PC-9 (cell line): ENCODE results near the gene LRMDA. TPM values are rescaled to one million over a fixed set of nuclear protein-coding genes. Genes with fewer than 3 reads are reported as not detected.

Experiments used
- BruUV-seq: library from RNA; stranded (reverse); fragments of 400-500 nt; replicated peaks from 2 replicates; lab custom pipeline; 2021; lab: Mats Ljungman, UMichigan
- CTCF ChIA-PET: fragments of 300-600 bp; sonication (Branson Sonifier 250); formaldehyde crosslinking; loops from one replicate; lab custom pipeline; 2022; ENCODE audit warnings: antibody characterized with exemption; lab: Charles Lee
- POLR2A ChIA-PET: fragments of 300-600 bp; sonication (Branson Sonifier 250); formaldehyde crosslinking; loops from one replicate; lab custom pipeline; 2022; ENCODE audit warnings: antibody characterized with exemption; ENCODE audit not compliant: unreplicated experiment; lab: Charles Lee
- DNase-seq, 2 experiments: peaks; one replicate each; pipeline versions ENCODE4 v3.0.0 to v3.0.0-alpha.2; 2015 to 2022; ENCODE audit warnings: mixed read lengths in 1 of 2
- H2AFZ ChIP-seq: fragments of 200-600 bp; sonication (generic); 2 replicates; pipeline ENCODE4 v1.8.1; 2017; ENCODE audit warnings: antibody characterized with exemption
- H3F3A ChIP-seq: fragments of 200-600 bp; sonication (generic); 2 replicates; pipeline ENCODE4 v1.8.1; 2017; ENCODE audit warnings: antibody characterized with exemption, mild to moderate bottlenecking, low read depth; ENCODE audit not compliant: insufficient read depth
- H3K27ac ChIP-seq: fragments of 200-600 bp; sonication (generic); 2 replicates; pipeline ENCODE4 v1.6.1; 2016; ENCODE audit warnings: mixed run types
- H3K27me3 ChIP-seq: fragments of 200-600 bp; sonication (generic); 2 replicates; pipeline ENCODE4 v1.6.1; 2016; ENCODE audit warnings: low read depth, mixed run types; ENCODE audit not compliant: insufficient read depth
- H3K36me3 ChIP-seq: fragments of 200-600 bp; sonication (generic); 2 replicates; pipeline ENCODE4 v1.6.1; 2016; ENCODE audit warnings: low read depth, mixed run types
- H3K4me1 ChIP-seq: fragments of 200-600 bp; sonication (generic); replicated peaks from 2 replicates; pipeline ENCODE4 v1.6.1; 2016; ENCODE audit warnings: mixed run types; ENCODE audit not compliant: insufficient read depth
- H3K4me2 ChIP-seq: fragments of 200-600 bp; sonication (generic); 2 replicates; pipeline ENCODE4 v1.6.1; 2017; ENCODE audit warnings: mixed run types
- H3K4me3 ChIP-seq: fragments of 200-600 bp; sonication (generic); 2 replicates; pipeline ENCODE4 v1.6.1; 2016; ENCODE audit warnings: mixed run types
- H3K79me2 ChIP-seq: fragments of 200-600 bp; sonication (generic); 2 replicates; pipeline ENCODE4 v1.6.1; 2017; ENCODE audit warnings: low read depth, mixed run types
- H3K9me2 ChIP-seq: fragments of 200-600 bp; sonication (generic); 2 replicates; pipeline ENCODE4 v1.8.1; 2017; ENCODE audit warnings: mild to moderate bottlenecking; ENCODE audit not compliant: insufficient read depth
- H3K9me3 ChIP-seq: fragments of 200-600 bp; sonication (generic); 2 replicates; pipeline ENCODE4 v1.8.1; 2016; ENCODE audit warnings: low read depth; ENCODE audit not compliant: insufficient read depth
- H4K20me1 ChIP-seq: fragments of 200-600 bp; sonication (generic); 2 replicates; pipeline ENCODE4 v1.8.1; 2017; ENCODE audit not compliant: insufficient read depth
- CTCF ChIP-seq: fragments of 200-600 bp; sonication (generic); conservative IDR thresholded peaks from 2 replicates; pipeline ENCODE4 v1.6.1; 2017; ENCODE audit warnings: mixed run types, antibody characterized with exemption, mild to moderate bottlenecking, moderate library complexity
- EZH2 ChIP-seq: fragments of 200-600 bp; sonication (generic); IDR thresholded peaks from 2 replicates; pipeline ENCODE4 v1.8.0; 2017; ENCODE audit warnings: antibody characterized with exemption, low read depth
- intact Hi-C: fragments of 100-400 bp; cut with micrococcal nuclease; formaldehyde crosslinking; loops from one replicate; pipeline ENCODE4 v1.10.0; 2022; ENCODE audit not compliant: unreplicated experiment
- total RNA-seq: library from RNA; stranded (reverse); gene quantifications from 2 replicates; pipeline ENCODE4 v1.2.3, GENCODE V29; 2021

The LRMDA gene
- total RNA-seq, 1 experiment from 2014 or later: not detected

GRCh38 chr10:75474106-75474505 is 42.7 kb downstream of the LRMDA start:
- H3K27me3 ChIP-seq: no peaks in the 10 kb centered on the region
- H3K9me3 ChIP-seq: no peaks in the 10 kb centered on the region; the same call in 1 of the 2 replicates
- CTCF ChIA-PET: no interaction called here
- no peak for TF ChIP-seq CTCF
- no peak for TF ChIP-seq EZH2
- H2AFZ ChIP-seq: no peak overlapping the region
- H3K9me2 ChIP-seq: no peaks in the 10 kb centered on the region
- no TSS peak for BruUV-seq
- no peak overlapping the region for H3K4me3 ChIP-seq
- peaks cover 5% of the 10 kb centered on the region; the same call in 1 of the 2 replicates for H3F3A ChIP-seq
- no peak overlapping the region for H3K27ac ChIP-seq
- intact Hi-C loops: no loop called here
- no peaks in the 10 kb centered on the region for H4K20me1 ChIP-seq
- H3K4me2 ChIP-seq: no peak overlapping the region
- no peaks in the 10 kb centered on the region for H3K36me3 ChIP-seq
- POLR2A ChIA-PET: no interaction called here
- H3K4me1 ChIP-seq: peaks cover 9% of the 10 kb centered on the region; the same call in 1 of the 2 replicates
- no peak for DNase-seq
- no peaks in the 10 kb centered on the region for H3K79me2 ChIP-seq

GRCh38 chr10:75475460-75476182 is 44.2 kb downstream of the LRMDA start:
- H3K79me2 ChIP-seq: no peaks in the 10 kb centered on the region
- no peak for DNase-seq
- no peaks in the 10 kb centered on the region for H3F3A ChIP-seq
- no peak overlapping the region for H3K4me2 ChIP-seq
- no peak overlapping the region for H3K4me3 ChIP-seq
- H4K20me1 ChIP-seq: no peaks in the 10 kb centered on the region
- TF ChIP-seq CTCF (no peak), EZH2 (no peak)
- no peaks in the 10 kb centered on the region for H3K4me1 ChIP-seq
- POLR2A ChIA-PET: no interaction called here
- H3K36me3 ChIP-seq: no peaks in the 10 kb centered on the region
- CTCF ChIA-PET: no interaction called here
- no peaks in the 10 kb centered on the region for H3K27me3 ChIP-seq
- no peaks in the 10 kb centered on the region for H3K9me2 ChIP-seq
- no peaks in the 10 kb centered on the region; the same call in 1 of the 2 replicates for H3K9me3 ChIP-seq
- H2AFZ ChIP-seq: no peak overlapping the region
- intact Hi-C loops: no loop called here
- no peak overlapping the region for H3K27ac ChIP-seq
- no TSS peak for BruUV-seq

GRCh38 chr10:75476569-75476968 is 45.1 kb downstream of the LRMDA start:
- no peak for TF ChIP-seq EZH2
- TF ChIP-seq CTCF: no peak
- no peaks in the 10 kb centered on the region for H3F3A ChIP-seq
- H3K27ac ChIP-seq: no peak overlapping the region
- H3K9me3 ChIP-seq: no peaks in the 10 kb centered on the region; the same call in 1 of the 2 replicates
- H3K4me1 ChIP-seq: no peaks in the 10 kb centered on the region
- H3K36me3 ChIP-seq: no peaks in the 10 kb centered on the region
- H2AFZ ChIP-seq: no peak overlapping the region
- H3K79me2 ChIP-seq: no peaks in the 10 kb centered on the region
- no peaks in the 10 kb centered on the region for H3K9me2 ChIP-seq
- H4K20me1 ChIP-seq: no peaks in the 10 kb centered on the region
- ChIA-PET CTCF (interaction anchor here (0.7 kb wide), 1 partner anchor 80 kb away, joined by 4 read pairs; no protein-coding TSS in a partner anchor), POLR2A (no interaction called here)
- H3K4me2 ChIP-seq: no peak overlapping the region
- no TSS peak for BruUV-seq
- H3K27me3 ChIP-seq: no peaks in the 10 kb centered on the region
- H3K4me3 ChIP-seq: no peak overlapping the region
- intact Hi-C loops: no loop called here
- no peak for DNase-seq
